ENCODE results near the gene PAX8.

DNA sequence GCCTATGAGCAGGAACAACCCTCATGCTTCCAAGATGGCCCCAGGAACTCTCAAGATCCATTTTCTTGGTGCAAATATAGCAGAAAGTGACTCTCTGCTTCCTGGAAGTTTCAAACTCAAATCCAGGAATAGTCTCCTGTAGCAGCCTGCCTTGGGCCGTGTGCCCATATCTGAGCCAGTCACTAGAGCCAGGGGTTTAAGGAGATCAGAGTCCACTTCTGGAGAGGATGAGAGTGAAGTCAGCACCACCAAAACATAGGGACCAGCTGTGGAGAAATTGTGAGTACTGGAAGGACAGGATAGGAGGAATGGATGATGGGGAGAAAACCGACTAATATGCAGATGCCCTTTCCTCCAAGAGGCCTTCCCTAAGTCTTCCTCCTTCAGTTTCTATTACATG, 71.7 kb downstream of the PAX8 start:
- TF ChIP-seq, protein P1, sequence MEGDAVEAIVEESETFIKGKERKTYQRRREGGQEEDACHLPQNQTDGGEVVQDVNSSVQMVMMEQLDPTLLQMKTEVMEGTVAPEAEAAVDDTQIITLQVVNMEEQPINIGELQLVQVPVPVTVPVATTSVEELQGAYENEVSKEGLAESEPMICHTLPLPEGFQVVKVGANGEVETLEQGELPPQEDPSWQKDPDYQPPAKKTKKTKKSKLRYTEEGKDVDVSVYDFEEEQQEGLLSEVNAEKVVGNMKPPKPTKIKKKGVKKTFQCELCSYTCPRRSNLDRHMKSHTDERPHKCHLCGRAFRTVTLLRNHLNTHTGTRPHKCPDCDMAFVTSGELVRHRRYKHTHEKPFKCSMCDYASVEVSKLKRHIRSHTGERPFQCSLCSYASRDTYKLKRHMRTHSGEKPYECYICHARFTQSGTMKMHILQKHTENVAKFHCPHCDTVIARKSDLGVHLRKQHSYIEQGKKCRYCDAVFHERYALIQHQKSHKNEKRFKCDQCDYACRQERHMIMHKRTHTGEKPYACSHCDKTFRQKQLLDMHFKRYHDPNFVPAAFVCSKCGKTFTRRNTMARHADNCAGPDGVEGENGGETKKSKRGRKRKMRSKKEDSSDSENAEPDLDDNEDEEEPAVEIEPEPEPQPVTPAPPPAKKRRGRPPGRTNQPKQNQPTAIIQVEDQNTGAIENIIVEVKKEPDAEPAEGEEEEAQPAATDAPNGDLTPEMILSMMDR (IDR thresholded peaks at IDR 0.05): no peak
- TF ChIP-seq POLR2A (IDR thresholded peaks at IDR 0.05): no peak
